ENCODE measurements around the gene TGFBR1. TPM values are rescaled to one million over a fixed set of nuclear protein-coding genes. Genes with fewer than 3 reads are reported as not detected.

TGFBR1 gene
- total RNA-seq, 4 donors from 2014 or later, result 24.0 to 37.4 (median 31.8) TPM

DNA sequence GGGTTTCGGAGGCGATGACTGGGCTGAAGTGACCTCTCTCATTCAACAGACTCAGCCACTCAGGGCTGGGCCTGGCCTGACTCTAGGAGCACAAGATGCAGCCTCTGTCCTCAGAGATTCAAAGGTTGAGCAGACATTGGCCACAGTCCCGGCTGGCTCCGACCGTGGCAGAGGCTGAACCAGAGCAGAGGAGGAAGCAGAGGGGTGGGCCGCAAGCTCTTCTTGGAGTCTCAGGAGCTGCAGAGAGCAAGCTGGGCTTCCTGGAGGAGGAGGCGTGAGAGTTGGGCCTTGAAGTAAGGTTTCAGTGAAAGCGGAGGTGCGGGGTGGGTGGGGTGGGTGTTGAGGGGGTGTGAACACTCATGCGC is 79.2 kb downstream of the TGFBR1 start:
- no peaks in the 10 kb centered on the region for H3K9me3 ChIP-seq
- DNase-seq (ENCODE audit: low spot score in 2 of 2), result peak; percentile 18 to 24
- TF ChIP-seq POLR2A (IDR thresholded peaks at IDR 0.05), result no peak
- no peak for TF ChIP-seq EP300 (IDR thresholded peaks at IDR 0.05)
- TF ChIP-seq CTCF (IDR thresholded peaks at IDR 0.05), result no peak
- 31 to 33% methylated on average over 10 of the region's 10 CpGs for WGBS, 2 donors
- peaks cover 0 to 14% (median 0%) of the 10 kb centered on the region in 4 donors for H3K4me1 ChIP-seq
- H3K27me3 ChIP-seq, result no peaks in the 10 kb centered on the region
- H3K4me3 ChIP-seq, result peak overlapping the region in 1 of 4 donors; percentile 31
- no peaks in the 10 kb centered on the region for H3K36me3 ChIP-seq
- H3K27ac ChIP-seq, result peak overlapping the region in 2 of 4 donors; percentile 45 to 52

DNA sequence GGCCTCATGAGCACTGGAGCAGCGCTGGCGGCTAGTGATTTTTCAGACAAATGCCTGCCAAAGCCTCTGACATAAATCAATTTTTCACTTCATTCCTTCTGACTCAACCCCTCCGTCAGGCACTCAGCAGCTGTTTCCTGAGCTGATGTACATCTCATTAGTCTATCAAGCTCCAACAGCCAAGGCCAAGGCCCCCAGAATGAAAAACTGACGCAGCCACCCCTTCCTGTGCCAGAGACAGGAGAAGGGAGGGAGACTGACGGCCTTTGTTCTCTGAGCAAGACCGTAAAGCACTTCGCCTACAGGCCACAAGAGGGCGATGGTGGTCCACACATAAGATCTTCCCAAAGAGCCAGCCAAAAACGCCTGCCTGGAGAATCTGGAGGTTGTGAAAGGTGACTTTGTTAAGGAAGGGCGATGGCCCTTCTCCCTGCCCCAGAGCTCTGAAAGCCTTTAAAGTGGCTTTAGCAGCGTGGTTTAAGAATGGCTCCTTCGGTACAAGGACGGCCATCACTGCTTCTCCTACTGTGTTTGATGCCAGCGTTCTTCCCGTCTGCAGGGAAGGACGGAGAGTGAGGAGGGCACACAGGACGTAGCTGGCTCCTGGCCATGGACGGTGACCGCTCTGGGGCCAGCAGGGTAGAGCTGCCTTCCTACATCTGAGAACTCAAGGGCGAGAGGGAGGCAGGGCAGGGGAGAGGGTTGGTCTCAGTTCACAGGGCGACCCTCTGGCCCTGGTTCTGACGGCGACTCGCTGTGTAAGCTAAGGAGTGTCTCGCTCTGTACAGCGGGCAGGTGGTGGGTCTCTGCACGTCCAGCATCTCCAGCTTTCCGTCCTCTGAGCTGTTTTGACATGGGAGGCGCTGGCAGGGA is 79.8 kb downstream of the TGFBR1 start:
- peak; percentile 89 to 97 (median 91) for TF ChIP-seq CTCF (IDR thresholded peaks at IDR 0.05)
- TF ChIP-seq EP300 (IDR thresholded peaks at IDR 0.05), result peak in 1 of 2 donors; percentile 41
- no peak for TF ChIP-seq POLR2A (IDR thresholded peaks at IDR 0.05)
- H3K27ac ChIP-seq, result peak overlapping the region in 2 of 4 donors; percentile 45 to 52

DNA sequence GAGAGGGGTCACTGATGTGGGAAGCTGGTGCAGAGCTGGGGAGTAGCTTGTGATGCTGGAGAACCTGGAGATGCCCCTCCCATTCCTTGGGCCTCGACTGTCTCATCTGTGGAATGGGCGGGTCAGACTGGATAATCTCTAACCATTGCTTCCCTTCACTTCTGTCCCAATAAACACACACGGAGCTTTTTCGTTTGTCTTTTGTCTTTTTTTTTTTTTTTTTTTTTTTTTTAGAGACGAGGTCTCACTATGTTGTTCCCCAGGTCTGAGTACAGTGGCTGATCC is 80.4 kb downstream of the TGFBR1 start:
- WGBS, 2 donors, result 91% methylated on average over 5 of the region's 5 CpGs
- Histone ChIP-seq H3K9me3 (no peaks in the 10 kb centered on the region), H3K27me3 (no peaks in the 10 kb centered on the region), H3K36me3 (no peaks in the 10 kb centered on the region), H3K4me1 (peaks cover 0 to 14% (median 0%) of the 10 kb centered on the region in 4 donors), H3K4me3 (no peak overlapping the region), H3K27ac (no peak overlapping the region)
- DNase-seq (ENCODE audit: low spot score in 2 of 2), result no peak
- TF ChIP-seq CTCF (IDR thresholded peaks at IDR 0.05), result no peak
- no peak for TF ChIP-seq POLR2A (IDR thresholded peaks at IDR 0.05)
- TF ChIP-seq EP300 (IDR thresholded peaks at IDR 0.05), result no peak

More for the DNA sequence above, 79.8 kb downstream of the TGFBR1 start:
- Histone ChIP-seq H3K27me3 (no peaks in the 10 kb centered on the region), H3K4me1 (peaks cover 0 to 14% (median 0%) of the 10 kb centered on the region in 4 donors), H3K9me3 (no peaks in the 10 kb centered on the region), H3K4me3 (peak overlapping the region in 2 of 4 donors; percentile 27 to 31), H3K36me3 (no peaks in the 10 kb centered on the region)
- DNase-seq (ENCODE audit: low spot score in 2 of 2), result peak; percentile 94 to 98
- WGBS, 2 donors, result 24% methylated on average over 29 of the region's 29 CpGs

DNA sequence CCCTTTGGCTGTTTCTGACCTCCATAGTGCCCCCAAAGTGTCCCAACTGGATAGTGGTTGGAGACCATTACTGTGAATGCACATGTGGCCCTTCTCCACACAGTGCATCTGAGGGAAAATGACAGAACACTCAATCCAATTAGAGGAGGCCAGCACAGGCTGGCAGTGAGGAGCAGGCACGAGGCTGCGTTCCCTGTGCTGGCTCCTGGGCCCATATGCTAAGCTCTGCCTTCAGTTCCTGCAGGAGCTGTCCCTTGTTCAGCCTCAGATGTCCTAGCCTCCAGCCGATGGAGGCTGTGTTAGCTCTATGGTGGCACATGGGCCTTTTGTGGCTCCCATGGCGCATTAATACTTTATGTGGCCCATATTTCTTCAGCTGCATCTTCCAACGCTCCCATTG is 81.0 kb downstream of the TGFBR1 start:
- no peak for DNase-seq (ENCODE audit: low spot score in 2 of 2)
- no peak overlapping the region for H3K4me3 ChIP-seq
- 87 to 96% methylated on average over 5 of the region's 5 CpGs for WGBS, 2 donors
- no peaks in the 10 kb centered on the region for H3K9me3 ChIP-seq
- H3K27ac ChIP-seq, result no peak overlapping the region
- TF ChIP-seq EP300 (IDR thresholded peaks at IDR 0.05) (no peak), CTCF (IDR thresholded peaks at IDR 0.05) (no peak), POLR2A (IDR thresholded peaks at IDR 0.05) (no peak)
- H3K4me1 ChIP-seq, result peaks cover 0 to 14% (median 0%) of the 10 kb centered on the region in 4 donors
- H3K27me3 ChIP-seq, result no peaks in the 10 kb centered on the region
- no peaks in the 10 kb centered on the region for H3K36me3 ChIP-seq

GRCh38 chr9:99187311-99187710 is 82.4 kb downstream of the TGFBR1 start:
- no peak overlapping the region for H3K4me3 ChIP-seq
- H3K27me3 ChIP-seq, result no peaks in the 10 kb centered on the region
- TF ChIP-seq CTCF (IDR thresholded peaks at IDR 0.05), result no peak
- TF ChIP-seq POLR2A (IDR thresholded peaks at IDR 0.05), result no peak
- TF ChIP-seq EP300 (IDR thresholded peaks at IDR 0.05), result no peak
- peaks cover 0 to 14% (median 0%) of the 10 kb centered on the region in 4 donors for H3K4me1 ChIP-seq
- WGBS, 2 donors, result 87 to 90% methylated on average over 4 of the region's 4 CpGs
- no peak overlapping the region for H3K27ac ChIP-seq
- DNase-seq (ENCODE audit: low spot score in 2 of 2), result no peak
- no peaks in the 10 kb centered on the region for H3K36me3 ChIP-seq
- no peaks in the 10 kb centered on the region for H3K9me3 ChIP-seq

Measured in tibial nerve (tissue), 4 donors.